ENCODE measurements around the gene SARDH.

SARDH gene

DNA sequence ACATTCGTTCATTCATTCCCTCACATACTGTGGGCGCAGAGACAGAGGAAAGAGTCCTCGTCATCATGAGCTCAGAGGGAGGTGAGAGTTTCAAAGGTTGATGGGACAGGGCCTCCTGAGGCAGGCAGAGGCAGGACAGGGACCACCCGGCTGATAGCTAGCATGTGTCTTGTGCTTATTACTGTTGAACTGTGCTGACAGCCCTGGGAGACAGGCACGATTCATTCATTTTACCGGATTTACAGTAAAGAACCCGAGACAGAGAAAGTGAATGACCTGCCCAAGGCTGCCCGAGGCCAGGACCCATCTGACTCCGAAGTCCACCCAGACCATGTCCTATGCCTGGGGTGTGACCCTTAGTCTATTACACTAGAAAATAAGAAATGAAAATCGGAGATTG, 124.1 kb downstream of the SARDH start:
- H3K4me3 ChIP-seq (replicated peaks in 1 of 2; ENCODE audit: low read depth in 2 of 2, low read length in 2 of 2), result no peak overlapping the region
- no peak for DNase-seq (ENCODE audit: low read depth in 2 of 2)
- TF ChIP-seq, protein P1, sequence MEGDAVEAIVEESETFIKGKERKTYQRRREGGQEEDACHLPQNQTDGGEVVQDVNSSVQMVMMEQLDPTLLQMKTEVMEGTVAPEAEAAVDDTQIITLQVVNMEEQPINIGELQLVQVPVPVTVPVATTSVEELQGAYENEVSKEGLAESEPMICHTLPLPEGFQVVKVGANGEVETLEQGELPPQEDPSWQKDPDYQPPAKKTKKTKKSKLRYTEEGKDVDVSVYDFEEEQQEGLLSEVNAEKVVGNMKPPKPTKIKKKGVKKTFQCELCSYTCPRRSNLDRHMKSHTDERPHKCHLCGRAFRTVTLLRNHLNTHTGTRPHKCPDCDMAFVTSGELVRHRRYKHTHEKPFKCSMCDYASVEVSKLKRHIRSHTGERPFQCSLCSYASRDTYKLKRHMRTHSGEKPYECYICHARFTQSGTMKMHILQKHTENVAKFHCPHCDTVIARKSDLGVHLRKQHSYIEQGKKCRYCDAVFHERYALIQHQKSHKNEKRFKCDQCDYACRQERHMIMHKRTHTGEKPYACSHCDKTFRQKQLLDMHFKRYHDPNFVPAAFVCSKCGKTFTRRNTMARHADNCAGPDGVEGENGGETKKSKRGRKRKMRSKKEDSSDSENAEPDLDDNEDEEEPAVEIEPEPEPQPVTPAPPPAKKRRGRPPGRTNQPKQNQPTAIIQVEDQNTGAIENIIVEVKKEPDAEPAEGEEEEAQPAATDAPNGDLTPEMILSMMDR (IDR thresholded peaks at IDR 0.05; ENCODE audit: low read depth, low read length), result no peak
